PC-3 (cell line): Measurements from ENCODE around the gene ZNF774. TPM values are rescaled to one million over a fixed set of nuclear protein-coding genes. Genes with fewer than 3 reads are reported as not detected.

ENCODE experiments used
- ATAC-seq: fragments of 200-7000 bp; cut with Tn5 transposase; 2 replicates; pipeline ENCODE4 v1.9.1; 2020; ENCODE audit warnings: mild to moderate bottlenecking, moderate library complexity
- BruUV-seq: library from RNA; stranded (reverse); fragments of 400-500 nt; replicated peaks from 2 replicates; lab custom pipeline; 2021; lab: Mats Ljungman, UMichigan
- CTCF ChIA-PET: fragments of 300-600 bp; sonication (Branson Sonifier 250); formaldehyde crosslinking; loops from one replicate; lab custom pipeline; 2022; ENCODE audit warnings: antibody characterized with exemption; lab: Charles Lee
- POLR2A ChIA-PET: fragments of 300-600 bp; sonication (Branson Sonifier 250); formaldehyde crosslinking; loops from one replicate; lab custom pipeline; 2022; ENCODE audit warnings: antibody characterized with exemption; ENCODE audit not compliant: unreplicated experiment; lab: Charles Lee
- DNase-seq: peaks from one replicate; pipeline ENCODE4 v3.0.0-alpha.2; 2015
- H2AFZ ChIP-seq: fragments of 300-600 bp; sonication (generic); 2 replicates; pipeline ENCODE4 v1.6.0; 2016; ENCODE audit warnings: antibody characterized with exemption, low read length
- H3F3A ChIP-seq: fragments of 300-600 bp; sonication (generic); one replicate; pipeline ENCODE4 v1.6.0; 2017; ENCODE audit warnings: antibody characterized with exemption, low read length, control low read depth, mild to moderate bottlenecking; ENCODE audit not compliant: unreplicated experiment
- H3K27ac ChIP-seq: fragments of 300-600 bp; sonication (generic); 2 replicates; pipeline ENCODE4 v1.5.1; 2016; ENCODE audit warnings: mild to moderate bottlenecking, low read length
- H3K27me3 ChIP-seq: fragments of 300-600 bp; sonication (generic); 2 replicates; pipeline ENCODE4 v1.6.1; 2016; ENCODE audit warnings: low read length, mixed read lengths
- H3K36me3 ChIP-seq: fragments of 300-600 bp; sonication (generic); 2 replicates; pipeline ENCODE4 v1.6.1; 2016; ENCODE audit warnings: low read depth, mixed run types, low read length, mixed read lengths
- H3K4me1 ChIP-seq: fragments of 300-600 bp; sonication (generic); 2 replicates; pipeline ENCODE4 v1.5.1; 2016; ENCODE audit warnings: low read length; ENCODE audit not compliant: insufficient read depth
- H3K4me2 ChIP-seq: fragments of 300-600 bp; sonication (generic); 2 replicates; pipeline ENCODE4 v1.6.0; 2016; ENCODE audit warnings: low read length
- H3K4me3 ChIP-seq: fragments of 300-600 bp; sonication (generic); 2 replicates; pipeline ENCODE4 v1.5.1; 2016; ENCODE audit warnings: mild to moderate bottlenecking, low read length, mixed read lengths
- H3K79me2 ChIP-seq: fragments of 300-600 bp; sonication (generic); 2 replicates; pipeline ENCODE4 v1.6.1; 2017; ENCODE audit warnings: low read length, mixed read lengths
- H3K9ac ChIP-seq: fragments of 300-600 bp; sonication (generic); 2 replicates; pipeline ENCODE4 v1.6.0; 2016; ENCODE audit warnings: mild to moderate bottlenecking, low read length
- H3K9me2 ChIP-seq: fragments of 300-600 bp; sonication (generic); replicated peaks from 2 replicates; pipeline ENCODE4 v1.6.1; 2016; ENCODE audit warnings: mixed run types, low read length, mixed read lengths
- H3K9me3 ChIP-seq: fragments of 300-600 bp; sonication (generic); 2 replicates; pipeline ENCODE4 v1.6.1; 2016; ENCODE audit warnings: low read length, mixed read lengths
- H4K20me1 ChIP-seq: fragments of 300-600 bp; sonication (generic); 2 replicates; pipeline ENCODE4 v1.6.1; 2016; ENCODE audit warnings: low read length, mixed read lengths
- EZH2 ChIP-seq: fragments of 300-600 bp; sonication (generic); IDR thresholded peaks from one replicate; pipeline ENCODE4 v1.6.1; 2017; ENCODE audit warnings: antibody characterized with exemption, mild to moderate bottlenecking, low read length; ENCODE audit not compliant: unreplicated experiment
- EZH2phosphoT487 ChIP-seq: fragments of 300-600 bp; sonication (generic); IDR thresholded peaks from 2 replicates; pipeline ENCODE4 v1.6.1; 2018; ENCODE audit warnings: mild to moderate bottlenecking, antibody characterized with exemption, low read length, borderline replicate concordance
- intact Hi-C: fragments of 100-400 bp; cut with micrococcal nuclease; formaldehyde crosslinking; loops from 2 replicates; pipeline ENCODE4 v1.9.0; 2023
- total RNA-seq: library from RNA; depleted of rRNA; stranded (reverse); fragments of >200 nt; gene quantifications from 2 replicates; pipeline ENCODE4 v1.2.3, GENCODE V29; 2014
- TF ChIP-seq, protein P1 (sequence below): fragments of 300-600 bp; sonication (generic); conservative IDR thresholded peaks from 2 replicates; pipeline ENCODE4 v1.5.1; 2017; ENCODE audit warnings: antibody characterized with exemption, low read depth, mild to moderate bottlenecking, low read length

The ZNF774 gene
- total RNA-seq, 1 experiment from 2014 or later, result 1.9 TPM

DNA sequence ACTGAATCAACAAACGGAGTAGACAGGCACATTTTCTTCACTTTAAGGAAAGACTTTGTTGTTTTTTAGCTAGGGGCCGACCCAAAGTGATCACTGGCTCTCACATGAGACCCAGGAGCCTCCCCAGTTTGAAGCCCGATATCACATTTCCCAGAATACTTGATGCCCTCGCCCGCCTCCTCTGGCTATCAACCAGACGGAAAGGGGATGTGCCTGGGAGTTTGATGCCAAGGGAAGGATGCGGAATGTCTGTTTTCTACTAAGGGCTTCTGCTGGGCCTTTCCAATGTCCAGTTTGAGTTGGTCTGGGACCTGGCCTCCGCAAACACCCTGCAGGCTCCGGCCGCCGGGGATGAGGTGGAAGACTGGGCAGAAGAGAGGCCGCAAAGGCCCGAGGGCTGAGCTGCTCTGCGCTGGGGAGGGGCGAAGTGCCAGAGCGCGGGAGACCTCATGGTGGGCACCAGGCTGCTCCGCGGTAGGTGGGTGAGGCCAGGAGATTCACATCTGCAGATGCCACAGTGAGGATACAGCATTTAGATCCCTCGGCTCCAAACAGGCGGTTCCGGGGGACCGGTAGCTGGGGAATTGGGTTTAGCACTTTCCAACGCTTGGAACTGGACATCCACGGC, 491 bp upstream of the ZNF774 start:
- H3K79me2 ChIP-seq, result no peaks in the 10 kb centered on the region
- TF ChIP-seq EZH2phosphoT487, result no peak
- TF ChIP-seq, protein P1, sequence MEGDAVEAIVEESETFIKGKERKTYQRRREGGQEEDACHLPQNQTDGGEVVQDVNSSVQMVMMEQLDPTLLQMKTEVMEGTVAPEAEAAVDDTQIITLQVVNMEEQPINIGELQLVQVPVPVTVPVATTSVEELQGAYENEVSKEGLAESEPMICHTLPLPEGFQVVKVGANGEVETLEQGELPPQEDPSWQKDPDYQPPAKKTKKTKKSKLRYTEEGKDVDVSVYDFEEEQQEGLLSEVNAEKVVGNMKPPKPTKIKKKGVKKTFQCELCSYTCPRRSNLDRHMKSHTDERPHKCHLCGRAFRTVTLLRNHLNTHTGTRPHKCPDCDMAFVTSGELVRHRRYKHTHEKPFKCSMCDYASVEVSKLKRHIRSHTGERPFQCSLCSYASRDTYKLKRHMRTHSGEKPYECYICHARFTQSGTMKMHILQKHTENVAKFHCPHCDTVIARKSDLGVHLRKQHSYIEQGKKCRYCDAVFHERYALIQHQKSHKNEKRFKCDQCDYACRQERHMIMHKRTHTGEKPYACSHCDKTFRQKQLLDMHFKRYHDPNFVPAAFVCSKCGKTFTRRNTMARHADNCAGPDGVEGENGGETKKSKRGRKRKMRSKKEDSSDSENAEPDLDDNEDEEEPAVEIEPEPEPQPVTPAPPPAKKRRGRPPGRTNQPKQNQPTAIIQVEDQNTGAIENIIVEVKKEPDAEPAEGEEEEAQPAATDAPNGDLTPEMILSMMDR, result no peak
- no peak for TF ChIP-seq EZH2
- peak overlapping the region; percentile 92 for H2AFZ ChIP-seq
- ChIA-PET POLR2A (no interaction called here), CTCF (no interaction called here)
- no peaks in the 10 kb centered on the region for H3K9me3 ChIP-seq
- no peak for ATAC-seq
- peak overlapping the region; percentile 31; the same call in 1 of the 2 replicates for H3K9ac ChIP-seq
- H3K9me2 ChIP-seq, result no peaks in the 10 kb centered on the region
- H4K20me1 ChIP-seq, result no peaks in the 10 kb centered on the region
- DNase-seq, result no peak
- H3K36me3 ChIP-seq, result no peaks in the 10 kb centered on the region
- H3F3A ChIP-seq, result no peaks in the 10 kb centered on the region
- H3K4me3 ChIP-seq, result peak overlapping the region; percentile 76; the same call in 1 of the 2 replicates
- BruUV-seq, result no TSS peak
- peak overlapping the region; percentile 15; the same call in 1 of the 2 replicates for H3K27ac ChIP-seq
- H3K4me2 ChIP-seq, result peak overlapping the region; percentile 80
- intact Hi-C loops, result loop anchor here (5.0 kb wide), 1 partner anchor 36 kb away; the partner anchor contains the start of gene IQGAP1
- no peaks in the 10 kb centered on the region for H3K27me3 ChIP-seq
- H3K4me1 ChIP-seq, result peaks cover 5% of the 10 kb centered on the region; the same call in 1 of the 2 replicates

DNA sequence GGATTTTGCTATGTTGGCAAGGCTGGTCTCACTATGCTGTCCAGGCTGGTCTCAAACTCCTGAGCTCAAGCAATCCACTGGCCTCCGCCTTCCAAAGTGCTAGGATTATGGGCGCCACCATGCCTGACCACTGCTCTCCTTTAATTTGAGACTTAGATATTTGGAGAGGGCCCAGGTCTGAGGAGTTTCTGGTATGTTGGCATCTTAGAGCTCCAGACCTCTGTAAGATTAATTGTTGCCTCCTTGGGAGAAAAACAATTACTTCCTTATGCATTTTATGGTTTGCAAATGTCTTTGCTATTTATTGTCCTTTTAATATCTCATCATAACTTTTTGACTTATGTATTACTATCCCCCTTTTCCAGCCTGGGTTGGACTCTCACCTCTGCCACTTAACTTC, 2.9 kb downstream of the ZNF774 start:
- H4K20me1 ChIP-seq, result no peaks in the 10 kb centered on the region
- H3K4me2 ChIP-seq, result no peak overlapping the region
- H3K27ac ChIP-seq, result no peak overlapping the region
- H3K9me3 ChIP-seq, result no peaks in the 10 kb centered on the region
- DNase-seq (no peak), ATAC-seq (no peak)
- ChIA-PET POLR2A (no interaction called here), CTCF (no interaction called here)
- H3K79me2 ChIP-seq, result no peaks in the 10 kb centered on the region
- no peaks in the 10 kb centered on the region for H3K36me3 ChIP-seq
- no peak overlapping the region for H3K9ac ChIP-seq
- BruUV-seq, result no TSS peak
- no peak for TF ChIP-seq EZH2phosphoT487
- TF ChIP-seq, protein P1, result no peak
- TF ChIP-seq EZH2, result no peak
- H3K4me1 ChIP-seq, result peaks cover 12% of the 10 kb centered on the region
- no peaks in the 10 kb centered on the region for H3K27me3 ChIP-seq
- no peak overlapping the region for H2AFZ ChIP-seq
- no peaks in the 10 kb centered on the region for H3F3A ChIP-seq
- intact Hi-C loops, result loop anchor here (5.0 kb wide), 1 partner anchor 32 kb away; the partner anchor contains the start of gene IQGAP1
- H3K9me2 ChIP-seq, result no peaks in the 10 kb centered on the region
- no peak overlapping the region for H3K4me3 ChIP-seq
